HL-60 (cell line): ENCODE results near the gene VSIG10L2.

Experiments
- POLR2AphosphoS5 ChIP-seq: IDR thresholded peaks from 2 replicates; pipeline ENCODE4 v1.6.1; 2012; ENCODE audit warnings: low read depth
- SPI1 ChIP-seq: IDR thresholded peaks from 2 replicates; pipeline ENCODE4 v1.6.1; 2012; ENCODE audit warnings: low read depth, mild to moderate bottlenecking, borderline replicate concordance
- TF ChIP-seq, protein P1 (sequence below): IDR thresholded peaks from one replicate; pipeline ENCODE4 v1.5.1; 2011; ENCODE audit warnings: low read length, control low read depth, inconsistent platforms; ENCODE audit not compliant: insufficient read depth

- TF ChIP-seq POLR2AphosphoS5 (no peak), SPI1 (no peak)
- TF ChIP-seq, protein P1, sequence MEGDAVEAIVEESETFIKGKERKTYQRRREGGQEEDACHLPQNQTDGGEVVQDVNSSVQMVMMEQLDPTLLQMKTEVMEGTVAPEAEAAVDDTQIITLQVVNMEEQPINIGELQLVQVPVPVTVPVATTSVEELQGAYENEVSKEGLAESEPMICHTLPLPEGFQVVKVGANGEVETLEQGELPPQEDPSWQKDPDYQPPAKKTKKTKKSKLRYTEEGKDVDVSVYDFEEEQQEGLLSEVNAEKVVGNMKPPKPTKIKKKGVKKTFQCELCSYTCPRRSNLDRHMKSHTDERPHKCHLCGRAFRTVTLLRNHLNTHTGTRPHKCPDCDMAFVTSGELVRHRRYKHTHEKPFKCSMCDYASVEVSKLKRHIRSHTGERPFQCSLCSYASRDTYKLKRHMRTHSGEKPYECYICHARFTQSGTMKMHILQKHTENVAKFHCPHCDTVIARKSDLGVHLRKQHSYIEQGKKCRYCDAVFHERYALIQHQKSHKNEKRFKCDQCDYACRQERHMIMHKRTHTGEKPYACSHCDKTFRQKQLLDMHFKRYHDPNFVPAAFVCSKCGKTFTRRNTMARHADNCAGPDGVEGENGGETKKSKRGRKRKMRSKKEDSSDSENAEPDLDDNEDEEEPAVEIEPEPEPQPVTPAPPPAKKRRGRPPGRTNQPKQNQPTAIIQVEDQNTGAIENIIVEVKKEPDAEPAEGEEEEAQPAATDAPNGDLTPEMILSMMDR: no peak
These were observed 14.1 kb downstream of the VSIG10L2 start for GRCh38 chr11:125959931-125960330.
